GM18520 (cell line): ENCODE results near the gene STAG2.
"Not testable (repeated sequence)": the region's sequence is repeated elsewhere in the genome, so short reads cannot be mapped to it uniquely, and the experiment has no call there.

ENCODE experiments used
- ATAC-seq: cut with Tn5 transposase; IDR thresholded peaks from one replicate; pipeline ENCODE4 v1.9.1; 2021; ENCODE audit not compliant: unreplicated experiment

STAG2 gene

GRCh38 chrX:124033821-124034220, 72.3 kb downstream of the STAG2 start:
- ATAC-seq, result no peak

- no peak for ATAC-seq
Measured at GRCh38 chrX:124035657-124036056, 74.2 kb downstream of the STAG2 start.

GRCh38 chrX:124042042-124042441, 80.5 kb downstream of the STAG2 start:
- no peak for ATAC-seq

GRCh38 chrX:124045109-124045508, 83.6 kb downstream of the STAG2 start:
- ATAC-seq, result no peak

GRCh38 chrX:124084417-124084816, 122.9 kb downstream of the STAG2 start:
- ATAC-seq, result not testable (repeated sequence)

- no peak for ATAC-seq
Measured at GRCh38 chrX:124085063-124085462, 123.6 kb downstream of the STAG2 start.

GRCh38 chrX:124086411-124086810, 124.9 kb downstream of the STAG2 start:
- ATAC-seq, result no peak

- no peak for ATAC-seq
Measured at GRCh38 chrX:124087000-124087746, 125.7 kb downstream of the STAG2 start.

- ATAC-seq, result no peak
Measured at GRCh38 chrX:124093222-124093621, 131.7 kb downstream of the STAG2 start.

- ATAC-seq, result no peak
Measured at GRCh38 chrX:124097116-124097515, 135.6 kb downstream of the STAG2 start.

GRCh38 chrX:124098089-124098488, 136.6 kb downstream of the STAG2 start:
- ATAC-seq, result no peak

- ATAC-seq, result no peak
Measured at GRCh38 chrX:124103966-124104365, 142.5 kb downstream of the STAG2 start.

GRCh38 chrX:124104512-124104911, 143.0 kb downstream of the STAG2 start:
- not testable (repeated sequence) for ATAC-seq

GRCh38 chrX:124113621-124114600, 152.4 kb downstream of the STAG2 start:
- no peak for ATAC-seq

GRCh38 chrX:124117325-124117724, 155.8 kb downstream of the STAG2 start:
- no peak for ATAC-seq

GRCh38 chrX:124125471-124125870, 164.0 kb downstream of the STAG2 start:
- no peak for ATAC-seq

GRCh38 chrX:124127496-124127895, 166.0 kb downstream of the STAG2 start:
- ATAC-seq, result no peak

GRCh38 chrX:124132437-124132836, 170.9 kb downstream of the STAG2 start:
- ATAC-seq, result not testable (repeated sequence)

GRCh38 chrX:124145749-124146148, 184.2 kb downstream of the STAG2 start:
- ATAC-seq, result no peak

GRCh38 chrX:124151195-124151594, 189.7 kb downstream of the STAG2 start:
- ATAC-seq, result no peak
